Measurements from ENCODE around the gene COPS7A. TPM values are rescaled to one million over a fixed set of nuclear protein-coding genes. Genes with fewer than 3 reads are reported as not detected.

The COPS7A gene
- total and polyA plus RNA-seq, 10 donors: 29.6 to 61.9 (median 46.4) TPM

DNA sequence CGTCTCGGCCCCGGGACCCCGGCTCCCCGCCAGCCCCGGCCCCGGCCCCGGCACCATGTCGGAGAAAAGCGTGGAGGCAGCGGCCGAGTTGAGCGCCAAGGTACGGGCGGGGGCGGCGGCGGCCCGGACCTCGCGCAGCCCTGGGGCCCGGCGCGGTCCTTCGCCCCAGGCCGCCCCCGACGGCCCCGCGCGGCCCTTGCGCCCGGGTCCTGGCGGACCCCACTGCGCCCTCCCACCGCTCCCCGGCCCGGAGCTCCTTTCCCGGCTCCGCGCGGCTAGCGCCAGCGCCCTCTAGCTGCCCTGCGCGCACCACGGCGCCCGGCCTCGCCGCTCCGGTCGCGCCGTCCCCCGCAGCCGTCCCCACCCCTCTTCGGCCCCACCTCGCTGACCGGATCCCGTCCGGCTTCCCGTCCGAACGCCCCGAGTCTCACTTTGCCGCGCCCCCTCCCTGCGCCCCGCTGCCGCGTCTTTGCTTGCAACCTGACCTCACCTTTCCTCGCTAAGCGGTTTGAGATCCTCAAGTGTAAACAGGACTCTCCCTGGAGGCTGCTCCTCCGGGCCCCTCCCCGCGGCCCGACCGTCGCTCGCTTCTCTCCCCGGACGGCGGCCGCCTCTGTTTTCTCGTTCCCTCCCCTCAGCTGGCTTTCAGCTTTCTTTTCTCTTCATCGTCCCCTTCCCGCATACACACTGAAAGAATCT lies 43.0 kb downstream of the COPS7A start:
- H3K36me3 ChIP-seq: peaks cover 0 to 21% (median 0%) of the 10 kb centered on the region in 6 donors
- H3K27ac ChIP-seq: peak overlapping the region; percentile 35 to 91 (median 82)
- TF ChIP-seq, protein P1, sequence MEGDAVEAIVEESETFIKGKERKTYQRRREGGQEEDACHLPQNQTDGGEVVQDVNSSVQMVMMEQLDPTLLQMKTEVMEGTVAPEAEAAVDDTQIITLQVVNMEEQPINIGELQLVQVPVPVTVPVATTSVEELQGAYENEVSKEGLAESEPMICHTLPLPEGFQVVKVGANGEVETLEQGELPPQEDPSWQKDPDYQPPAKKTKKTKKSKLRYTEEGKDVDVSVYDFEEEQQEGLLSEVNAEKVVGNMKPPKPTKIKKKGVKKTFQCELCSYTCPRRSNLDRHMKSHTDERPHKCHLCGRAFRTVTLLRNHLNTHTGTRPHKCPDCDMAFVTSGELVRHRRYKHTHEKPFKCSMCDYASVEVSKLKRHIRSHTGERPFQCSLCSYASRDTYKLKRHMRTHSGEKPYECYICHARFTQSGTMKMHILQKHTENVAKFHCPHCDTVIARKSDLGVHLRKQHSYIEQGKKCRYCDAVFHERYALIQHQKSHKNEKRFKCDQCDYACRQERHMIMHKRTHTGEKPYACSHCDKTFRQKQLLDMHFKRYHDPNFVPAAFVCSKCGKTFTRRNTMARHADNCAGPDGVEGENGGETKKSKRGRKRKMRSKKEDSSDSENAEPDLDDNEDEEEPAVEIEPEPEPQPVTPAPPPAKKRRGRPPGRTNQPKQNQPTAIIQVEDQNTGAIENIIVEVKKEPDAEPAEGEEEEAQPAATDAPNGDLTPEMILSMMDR (IDR thresholded peaks at IDR 0.05 in 8 of 11, conservative IDR thresholded peaks at IDR 0.05 in 3 of 11): peak in 10 of 11 experiments; percentile 45 to 88 (median 81)
- TF ChIP-seq POLR2AphosphoS5 (IDR thresholded peaks at IDR 0.05) (peak; percentile 7 to 67 (median 63)), POLR2A (IDR thresholded peaks at IDR 0.05) (no peak)
- intact Hi-C loops (cut with DNase I; ENCODE audit: low total_unique reads): no loop called here
- H3K27me3 ChIP-seq (replicated peaks in 1 of 7): peaks cover 0 to 70% (median 11%) of the 10 kb centered on the region in 7 donors
- 0 to 1% (median 1%) methylated on average over 43 to 88 of the region's 88 CpGs for WGBS, 5 donors
- peak; percentile 94 for DNase-seq
- H3K9me3 ChIP-seq: no peaks in the 10 kb centered on the region
- peaks cover 9 to 78% (median 60%) of the 10 kb centered on the region in 6 donors for H3K4me1 ChIP-seq
- peak overlapping the region; percentile 46 to 80 (median 57) for H3K4me3 ChIP-seq

DNA sequence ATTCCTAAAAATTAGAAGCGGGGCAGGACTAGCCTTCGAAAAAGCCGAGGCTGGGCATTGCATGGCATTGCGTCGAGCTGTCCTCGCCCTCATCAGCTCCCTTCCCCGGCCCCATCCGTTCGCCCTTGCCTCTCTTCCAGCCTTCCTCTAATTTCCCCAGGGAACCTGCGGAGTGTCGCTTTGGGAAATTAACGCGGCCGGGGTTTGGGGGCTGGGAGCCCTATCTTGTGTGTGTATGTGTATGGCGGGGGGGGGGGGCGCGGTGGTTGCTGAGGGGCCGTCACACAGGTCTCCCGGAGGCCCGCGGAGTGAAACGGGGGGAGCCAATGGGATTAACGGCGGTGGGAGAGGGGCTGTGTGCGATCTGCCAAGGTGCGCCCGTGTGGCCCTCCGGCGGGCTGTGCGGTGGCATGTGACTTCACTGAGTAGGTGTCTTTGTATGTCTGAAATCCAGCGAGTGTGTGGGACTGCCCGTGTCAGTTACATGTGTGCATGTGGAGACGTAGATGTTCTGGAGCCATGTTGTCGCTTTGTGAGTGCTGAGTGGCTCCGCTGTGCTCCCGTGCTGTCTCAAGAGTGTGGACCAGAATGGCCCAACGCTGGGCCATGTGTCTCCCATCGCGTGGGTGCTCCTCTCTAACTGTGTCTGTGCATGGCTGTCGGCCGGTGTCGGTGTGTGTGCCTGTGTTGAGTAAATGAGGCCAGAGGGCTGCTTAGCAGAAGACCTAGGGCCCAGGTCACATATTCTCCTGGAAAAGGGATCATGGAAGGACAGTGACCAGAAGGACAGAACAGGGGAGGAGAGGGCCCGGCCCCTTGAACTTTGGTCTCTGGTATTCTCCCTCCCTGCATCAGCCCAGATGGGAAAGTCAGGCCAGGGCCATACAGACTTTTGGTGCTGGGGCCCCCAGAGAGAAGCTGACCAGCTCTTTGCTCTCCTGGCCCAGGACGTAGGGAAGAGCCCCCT lies 43.8 kb downstream of the COPS7A start:
- intact Hi-C loops (cut with DNase I; ENCODE audit: low total_unique reads): no loop called here
- no peak for DNase-seq
- Histone ChIP-seq H3K9me3 (no peaks in the 10 kb centered on the region), H3K4me3 (peak overlapping the region; percentile 46 to 80 (median 57)), H3K4me1 (peaks cover 9 to 86% (median 68%) of the 10 kb centered on the region in 6 donors), H3K27me3 (replicated peaks in 1 of 7) (peaks cover 0 to 76% (median 12%) of the 10 kb centered on the region in 7 donors), H3K27ac (peak overlapping the region; percentile 5 to 91 (median 82)), H3K36me3 (peaks cover 0 to 21% (median 0%) of the 10 kb centered on the region in 6 donors)
- TF ChIP-seq, protein P1 (IDR thresholded peaks at IDR 0.05 in 8 of 11, conservative IDR thresholded peaks at IDR 0.05 in 3 of 11): no peak
- TF ChIP-seq POLR2AphosphoS5 (IDR thresholded peaks at IDR 0.05) (no peak), POLR2A (IDR thresholded peaks at IDR 0.05) (no peak)
- 29 to 33% (median 32%) methylated on average over 35 to 44 of the region's 44 CpGs for WGBS, 5 donors

DNA sequence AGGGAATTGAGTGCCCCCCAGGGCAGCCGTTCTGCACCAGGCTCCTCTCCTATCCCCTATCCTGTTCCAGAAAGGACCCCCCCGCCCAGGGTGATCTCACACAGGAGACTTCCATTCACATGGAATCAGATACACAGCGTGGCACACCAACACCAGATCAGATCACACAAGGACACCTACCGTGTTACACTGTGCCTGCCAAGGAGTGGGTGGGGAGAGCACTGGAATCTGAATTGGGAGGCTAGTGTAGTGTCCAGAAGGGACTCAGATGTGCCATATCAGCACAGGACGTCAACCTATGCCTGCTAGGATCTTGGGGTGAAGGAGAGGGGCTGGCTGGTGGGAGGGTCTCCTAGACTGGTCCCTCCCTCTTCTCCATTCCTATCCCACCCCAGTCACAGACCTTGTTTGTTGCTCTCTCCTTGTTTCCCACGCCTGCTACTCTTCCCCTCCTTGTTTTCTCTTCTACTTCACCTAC lies 44.6 kb downstream of the COPS7A start:
- WGBS, 5 donors: 67 to 77% (median 71%) methylated on average over 6 of the region's 6 CpGs
- Histone ChIP-seq H3K4me3 (peak overlapping the region in 4 of 8 donors; percentile 58 to 80 (median 67)), H3K36me3 (peaks cover 0 to 21% (median 0%) of the 10 kb centered on the region in 6 donors), H3K27me3 (replicated peaks in 1 of 7) (peaks cover 0 to 84% (median 21%) of the 10 kb centered on the region in 7 donors), H3K27ac (peak overlapping the region in 2 of 8 donors; percentile 27 to 86), H3K4me1 (peaks cover 9 to 94% (median 75%) of the 10 kb centered on the region in 6 donors), H3K9me3 (no peaks in the 10 kb centered on the region)
- intact Hi-C loops (cut with DNase I; ENCODE audit: low total_unique reads): no loop called here
- no peak for DNase-seq
- TF ChIP-seq POLR2A (IDR thresholded peaks at IDR 0.05): no peak
- TF ChIP-seq POLR2AphosphoS5 (IDR thresholded peaks at IDR 0.05): no peak
- TF ChIP-seq, protein P1 (IDR thresholded peaks at IDR 0.05 in 8 of 11, conservative IDR thresholded peaks at IDR 0.05 in 3 of 11): no peak

Measured in spleen (tissue), 11 donors.